ENCODE measurements around the gene MTERF1. TPM values are rescaled to one million over a fixed set of nuclear protein-coding genes. Genes with fewer than 3 reads are reported as not detected.

The MTERF1 gene
- polyA plus RNA-seq, 1 of the 3 experiments (the other 2 are of a cell fraction): 6.1 TPM

DNA sequence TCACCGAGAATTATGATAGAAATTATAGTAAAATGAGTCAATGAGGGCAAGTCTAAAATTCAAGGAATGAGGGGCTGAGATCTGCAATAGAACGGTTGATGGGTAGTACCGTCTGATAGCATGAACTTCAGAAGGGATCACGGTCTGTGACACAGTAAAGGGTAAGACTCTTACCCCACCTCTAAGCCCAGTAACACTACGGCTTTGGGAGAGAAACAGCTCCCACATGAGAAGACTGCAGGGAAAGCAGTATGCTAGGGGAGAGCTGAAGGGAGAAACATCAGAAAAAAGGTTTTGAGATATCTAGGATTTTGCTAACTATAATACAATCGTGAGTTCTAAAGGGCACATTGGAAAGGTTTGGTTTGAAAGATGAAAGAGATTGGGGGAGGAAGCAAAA, 47.4 kb upstream of the MTERF1 start:
- H3K4me3 ChIP-seq (ENCODE audit: low read depth in 2 of 2, low read length in 1 of 2): no peak overlapping the region
- no peaks in the 10 kb centered on the region for H3K79me2 ChIP-seq (ENCODE audit: insufficient read depth)
- CTCF ChIA-PET: interaction anchor here (0.8 kb wide), 1 partner anchor 11 kb away, joined by 3 read pairs; no protein-coding TSS in a partner anchor
- H4K20me1 ChIP-seq (ENCODE audit: insufficient read depth): no peaks in the 10 kb centered on the region
- H3K9me3 ChIP-seq: no peaks in the 10 kb centered on the region
- H2AFZ ChIP-seq (ENCODE audit: low read depth): peak overlapping the region; percentile 11; the same call in 1 of the 2 replicates
- POLR2A ChIA-PET: no interaction called here
- 60% methylated on average over 6 of the region's 6 CpGs for WGBS (ENCODE audit: low lambda C conversion rate)
- H3K4me2 ChIP-seq: no peak overlapping the region
- no peaks in the 10 kb centered on the region for H3K27me3 ChIP-seq (ENCODE audit: insufficient read depth)
- no peaks in the 10 kb centered on the region for H3K36me3 ChIP-seq (replicated peaks in 1 of 2; ENCODE audit: control insufficient read depth in 1 of 2, insufficient read depth in 2 of 2, low read length in 1 of 2)
- no peak overlapping the region for H3K27ac ChIP-seq (ENCODE audit: low read depth in 2 of 2, low read length in 1 of 2)
- TF ChIP-seq EP300 (IDR thresholded peaks at IDR 0.05; ENCODE audit: borderline replicate concordance in 1 of 2, low read depth in 1 of 2, low read length in 1 of 2): no peak
- TF ChIP-seq FOSL2 (IDR thresholded peaks at IDR 0.05; ENCODE audit: borderline replicate concordance, low read depth): no peak
- no peak for TF ChIP-seq POLR2AphosphoS5 (IDR thresholded peaks at IDR 0.05; ENCODE audit: low read depth, low read length)
- TF ChIP-seq, protein P1, sequence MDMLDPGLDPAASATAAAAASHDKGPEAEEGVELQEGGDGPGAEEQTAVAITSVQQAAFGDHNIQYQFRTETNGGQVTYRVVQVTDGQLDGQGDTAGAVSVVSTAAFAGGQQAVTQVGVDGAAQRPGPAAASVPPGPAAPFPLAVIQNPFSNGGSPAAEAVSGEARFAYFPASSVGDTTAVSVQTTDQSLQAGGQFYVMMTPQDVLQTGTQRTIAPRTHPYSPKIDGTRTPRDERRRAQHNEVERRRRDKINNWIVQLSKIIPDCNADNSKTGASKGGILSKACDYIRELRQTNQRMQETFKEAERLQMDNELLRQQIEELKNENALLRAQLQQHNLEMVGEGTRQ (IDR thresholded peaks at IDR 0.05; ENCODE audit: borderline replicate concordance, low read depth, low read length): no peak
- TF ChIP-seq GABPA (IDR thresholded peaks at IDR 0.05; ENCODE audit: low read depth): no peak
- TF ChIP-seq, protein P2, sequence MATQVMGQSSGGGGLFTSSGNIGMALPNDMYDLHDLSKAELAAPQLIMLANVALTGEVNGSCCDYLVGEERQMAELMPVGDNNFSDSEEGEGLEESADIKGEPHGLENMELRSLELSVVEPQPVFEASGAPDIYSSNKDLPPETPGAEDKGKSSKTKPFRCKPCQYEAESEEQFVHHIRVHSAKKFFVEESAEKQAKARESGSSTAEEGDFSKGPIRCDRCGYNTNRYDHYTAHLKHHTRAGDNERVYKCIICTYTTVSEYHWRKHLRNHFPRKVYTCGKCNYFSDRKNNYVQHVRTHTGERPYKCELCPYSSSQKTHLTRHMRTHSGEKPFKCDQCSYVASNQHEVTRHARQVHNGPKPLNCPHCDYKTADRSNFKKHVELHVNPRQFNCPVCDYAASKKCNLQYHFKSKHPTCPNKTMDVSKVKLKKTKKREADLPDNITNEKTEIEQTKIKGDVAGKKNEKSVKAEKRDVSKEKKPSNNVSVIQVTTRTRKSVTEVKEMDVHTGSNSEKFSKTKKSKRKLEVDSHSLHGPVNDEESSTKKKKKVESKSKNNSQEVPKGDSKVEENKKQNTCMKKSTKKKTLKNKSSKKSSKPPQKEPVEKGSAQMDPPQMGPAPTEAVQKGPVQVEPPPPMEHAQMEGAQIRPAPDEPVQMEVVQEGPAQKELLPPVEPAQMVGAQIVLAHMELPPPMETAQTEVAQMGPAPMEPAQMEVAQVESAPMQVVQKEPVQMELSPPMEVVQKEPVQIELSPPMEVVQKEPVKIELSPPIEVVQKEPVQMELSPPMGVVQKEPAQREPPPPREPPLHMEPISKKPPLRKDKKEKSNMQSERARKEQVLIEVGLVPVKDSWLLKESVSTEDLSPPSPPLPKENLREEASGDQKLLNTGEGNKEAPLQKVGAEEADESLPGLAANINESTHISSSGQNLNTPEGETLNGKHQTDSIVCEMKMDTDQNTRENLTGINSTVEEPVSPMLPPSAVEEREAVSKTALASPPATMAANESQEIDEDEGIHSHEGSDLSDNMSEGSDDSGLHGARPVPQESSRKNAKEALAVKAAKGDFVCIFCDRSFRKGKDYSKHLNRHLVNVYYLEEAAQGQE (IDR thresholded peaks at IDR 0.05; ENCODE audit: low read depth, low read length): no peak
- TF ChIP-seq GATA2 (CRISPR knock-in tag; IDR thresholded peaks at IDR 0.05): no peak
- no peak for TF ChIP-seq FOXM1 (IDR thresholded peaks at IDR 0.05; ENCODE audit: low read depth)
- no peak for TF ChIP-seq RFX5 (IDR thresholded peaks at IDR 0.05; ENCODE audit: low read length)
- no peak for TF ChIP-seq EZH2phosphoT487 (IDR thresholded peaks at IDR 0.05; ENCODE audit: borderline replicate concordance, low read depth)
- TF ChIP-seq SIN3A (IDR thresholded peaks at IDR 0.05; ENCODE audit: borderline replicate concordance, low read depth, low read length): no peak
- no peak for TF ChIP-seq ELF1 (IDR thresholded peaks at IDR 0.05)
- no peak for TF ChIP-seq MXI1 (IDR thresholded peaks at IDR 0.05; ENCODE audit: low read depth, low read length)
- TF ChIP-seq JUND (IDR thresholded peaks at IDR 0.05): no peak
- no peak overlapping the region for H3K9ac ChIP-seq
- H3K9me2 ChIP-seq: no peaks in the 10 kb centered on the region
- no peaks in the 10 kb centered on the region for H3F3A ChIP-seq (replicated peaks; ENCODE audit: insufficient read depth)
- no peak for DNase-seq
- H3K4me1 ChIP-seq (ENCODE audit: control insufficient read depth in 1 of 2, insufficient read depth in 2 of 2, low read depth in 1 of 2, low read length in 1 of 2): no peaks in the 10 kb centered on the region

DNA sequence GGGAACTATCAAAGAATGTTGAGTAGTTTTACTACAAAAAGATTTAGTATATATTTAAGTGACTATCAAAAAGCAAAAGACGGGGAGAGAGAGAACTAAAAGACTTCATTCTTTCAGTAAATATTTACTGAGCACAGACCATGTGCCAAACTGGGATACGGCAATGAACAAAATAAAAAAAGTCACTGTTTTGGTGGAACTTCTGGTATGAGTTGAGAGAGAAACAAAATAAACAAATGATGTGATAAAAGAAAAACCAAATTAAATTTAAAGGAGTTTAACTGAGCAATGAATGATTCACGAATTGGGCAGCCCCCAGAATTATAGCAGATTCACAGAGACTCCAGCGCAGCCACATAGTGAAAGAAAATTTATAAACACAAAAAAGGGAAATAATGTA, 42.4 kb upstream of the MTERF1 start:
- 51% methylated on average over 4 of the region's 4 CpGs for WGBS (ENCODE audit: low lambda C conversion rate)
- Histone ChIP-seq H3K9me2 (no peaks in the 10 kb centered on the region; the same call in 1 of the 2 replicates), H2AFZ (ENCODE audit: low read depth) (peak overlapping the region; percentile 64; the same call in 1 of the 2 replicates), H3K36me3 (replicated peaks in 1 of 2; ENCODE audit: control insufficient read depth in 1 of 2, insufficient read depth in 2 of 2, low read length in 1 of 2) (no peaks in the 10 kb centered on the region), H3K4me2 (no peak overlapping the region), H3K27ac (ENCODE audit: low read depth in 2 of 2, low read length in 1 of 2) (no peak overlapping the region), H4K20me1 (ENCODE audit: insufficient read depth) (no peaks in the 10 kb centered on the region), H3F3A (replicated peaks; ENCODE audit: insufficient read depth) (no peaks in the 10 kb centered on the region), H3K27me3 (ENCODE audit: insufficient read depth) (no peaks in the 10 kb centered on the region), H3K4me1 (ENCODE audit: control insufficient read depth in 1 of 2, insufficient read depth in 2 of 2, low read depth in 1 of 2, low read length in 1 of 2) (no peaks in the 10 kb centered on the region), H3K9me3 (no peaks in the 10 kb centered on the region), H3K9ac (no peak overlapping the region), H3K4me3 (ENCODE audit: low read depth in 2 of 2, low read length in 1 of 2) (no peak overlapping the region), H3K79me2 (ENCODE audit: insufficient read depth) (no peaks in the 10 kb centered on the region)
- no peak for DNase-seq
- ChIA-PET CTCF (interaction anchor here (1.1 kb wide), 1 partner anchor 525 kb away, joined by 3 read pairs; no protein-coding TSS in a partner anchor), POLR2A (no interaction called here)
- TF ChIP-seq ELF1 (IDR thresholded peaks at IDR 0.05) (no peak), GATA2 (CRISPR knock-in tag; IDR thresholded peaks at IDR 0.05) (no peak), YY1 (IDR thresholded peaks at IDR 0.05; ENCODE audit: low read depth) (no peak), PBX3 (IDR thresholded peaks at IDR 0.05) (no peak), RAD21 (IDR thresholded peaks at IDR 0.05; ENCODE audit: low read length) (no peak), MAX (IDR thresholded peaks at IDR 0.05; ENCODE audit: low read depth) (no peak)
- TF ChIP-seq, protein P1 (IDR thresholded peaks at IDR 0.05; ENCODE audit: borderline replicate concordance, low read depth, low read length): no peak
